Fibroblast of skin of scalp (primary cell): ENCODE data around the gene C22orf42.
"Not testable (repeated sequence)": the region's sequence is repeated elsewhere in the genome, so short reads cannot be mapped to it uniquely, and the experiment has no call there.

Experiments
- DNase-seq: peaks from one replicate; pipeline ENCODE4 v3.0.0-alpha.2; 2013

Gene C22orf42

GRCh38 chr22:32183625-32184024 is 24.5 kb upstream of the C22orf42 start:
- DNase-seq, result no peak

GRCh38 chr22:32181043-32181442 is 21.9 kb upstream of the C22orf42 start:
- DNase-seq, result no peak

GRCh38 chr22:32177221-32177765 is 18.2 kb upstream of the C22orf42 start:
- DNase-seq, result peak; percentile 2

GRCh38 chr22:32175683-32176644 is 16.9 kb upstream of the C22orf42 start:
- no peak for DNase-seq

GRCh38 chr22:32175115-32175514 is 16.0 kb upstream of the C22orf42 start:
- no peak for DNase-seq

GRCh38 chr22:32165681-32166080 is 6.6 kb upstream of the C22orf42 start:
- no peak for DNase-seq

- DNase-seq, result no peak
Observed at GRCh38 chr22:32164075-32164860, 5.2 kb upstream of the C22orf42 start.

GRCh38 chr22:32160411-32160810 is 1.3 kb upstream of the C22orf42 start:
- not testable (repeated sequence) for DNase-seq

- DNase-seq, result not testable (repeated sequence)
Observed at GRCh38 chr22:32157632-32158031, 1.5 kb downstream of the C22orf42 start.

GRCh38 chr22:32154727-32155126 is 4.4 kb downstream of the C22orf42 start:
- DNase-seq, result not testable (repeated sequence)

GRCh38 chr22:32151641-32152040 is 7.5 kb downstream of the C22orf42 start:
- DNase-seq, result not testable (repeated sequence)

GRCh38 chr22:32150647-32151046 is 8.5 kb downstream of the C22orf42 start:
- not testable (repeated sequence) for DNase-seq

- not testable (repeated sequence) for DNase-seq
Observed at GRCh38 chr22:32148372-32148771, 10.7 kb downstream of the C22orf42 start.

- not testable (repeated sequence) for DNase-seq
Observed at GRCh38 chr22:32147128-32147527, 12.0 kb downstream of the C22orf42 start.

GRCh38 chr22:32144496-32145274 is 14.4 kb downstream of the C22orf42 start:
- no peak for DNase-seq

GRCh38 chr22:32142600-32142999 is 16.5 kb downstream of the C22orf42 start:
- DNase-seq, result no peak

GRCh38 chr22:32140688-32141087 is 18.4 kb downstream of the C22orf42 start:
- not testable (repeated sequence) for DNase-seq

- DNase-seq, result not testable (repeated sequence)
Observed at GRCh38 chr22:32138576-32138975, 20.5 kb downstream of the C22orf42 start.

GRCh38 chr22:32137731-32138324 is 21.3 kb downstream of the C22orf42 start:
- peak; percentile 2 for DNase-seq

- not testable (repeated sequence) for DNase-seq
Observed at GRCh38 chr22:32136881-32137280, 22.2 kb downstream of the C22orf42 start.

- peak; percentile 20 for DNase-seq
Observed at GRCh38 chr22:32135958-32136357, 23.1 kb downstream of the C22orf42 start.

- not testable (repeated sequence) for DNase-seq
Observed at GRCh38 chr22:32134796-32135195, 24.3 kb downstream of the C22orf42 start.
